CD4-positive, alpha-beta T cell treated with Interleukin-4 for 1 hour (primary cell): ENCODE data around the gene SPATA2.

Experiments used
- DNase-seq, 2 donors: peaks; one replicate each; pipeline ENCODE4 v3.0.0-alpha.2; 2020 to 2022

Gene SPATA2

GRCh38 chr20:49928411-49929141, 13.2 kb upstream of the SPATA2 start:
- peak; percentile 81 to 85 for DNase-seq

DNA sequence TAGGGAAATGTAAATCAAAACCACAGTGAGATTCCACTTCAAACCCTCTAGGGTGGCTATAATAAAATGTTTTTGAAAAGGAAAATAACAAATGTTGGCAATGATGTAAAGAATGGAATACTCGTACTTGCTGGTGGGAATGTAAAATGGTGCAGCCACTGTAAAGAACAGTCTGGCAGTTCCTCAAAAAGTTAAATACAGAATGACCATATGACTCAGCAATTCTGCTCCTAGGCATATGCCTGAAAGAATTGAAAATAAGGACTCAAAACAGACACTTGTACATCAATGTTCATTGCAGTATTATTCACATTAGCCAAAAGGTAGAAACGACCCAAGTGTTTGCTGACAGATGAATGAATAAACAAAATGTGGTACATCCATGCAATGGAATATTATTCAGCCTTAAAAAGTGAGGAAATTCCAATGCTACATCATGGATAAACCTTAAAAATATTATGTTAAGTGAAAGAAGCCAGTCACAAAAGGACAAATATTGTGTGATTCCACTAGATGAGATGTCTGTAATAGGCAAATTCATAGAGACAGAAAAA, 10.6 kb upstream of the SPATA2 start:
- DNase-seq, result no peak

GRCh38 chr20:49924247-49924646, 8.9 kb upstream of the SPATA2 start:
- DNase-seq, result no peak

DNA sequence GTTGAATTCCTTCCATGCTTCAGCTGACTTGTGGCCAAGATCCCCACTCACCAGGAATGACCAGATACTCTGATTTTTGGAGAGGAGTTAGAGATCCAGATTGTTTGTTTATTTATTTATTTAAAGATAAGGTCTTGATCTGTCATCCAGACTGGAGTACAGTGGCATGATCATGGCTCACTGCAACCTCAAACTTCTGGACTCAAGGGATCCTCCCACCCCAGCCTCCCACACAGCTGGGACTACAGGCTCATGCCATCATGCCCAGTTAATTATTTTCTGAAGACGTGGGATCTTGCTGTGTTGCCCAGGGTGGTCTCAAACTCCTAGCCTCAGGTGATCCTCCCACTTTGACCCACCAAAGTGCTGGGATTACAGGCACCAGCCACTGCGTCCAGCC, 4.1 kb upstream of the SPATA2 start:
- no peak for DNase-seq

DNA sequence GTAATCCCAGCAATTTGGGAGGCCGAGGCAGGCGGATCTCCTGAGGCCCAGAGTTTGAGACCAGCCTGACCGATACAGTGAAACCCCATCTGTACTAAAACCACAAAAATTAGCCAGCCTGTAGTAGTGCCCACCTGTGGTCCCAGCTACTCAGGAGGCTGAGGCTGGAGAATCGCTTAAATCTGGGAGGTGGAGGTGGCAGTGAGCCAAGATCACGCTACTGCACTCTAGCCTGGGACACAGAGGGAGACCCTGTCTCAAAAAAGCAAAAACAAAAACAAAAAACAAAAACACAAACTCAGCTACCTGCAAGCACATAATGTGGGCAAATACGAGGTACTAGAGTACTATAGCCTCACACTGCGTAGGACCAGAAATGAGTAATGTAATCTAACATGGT, 3.7 kb upstream of the SPATA2 start:
- DNase-seq, result no peak

DNA sequence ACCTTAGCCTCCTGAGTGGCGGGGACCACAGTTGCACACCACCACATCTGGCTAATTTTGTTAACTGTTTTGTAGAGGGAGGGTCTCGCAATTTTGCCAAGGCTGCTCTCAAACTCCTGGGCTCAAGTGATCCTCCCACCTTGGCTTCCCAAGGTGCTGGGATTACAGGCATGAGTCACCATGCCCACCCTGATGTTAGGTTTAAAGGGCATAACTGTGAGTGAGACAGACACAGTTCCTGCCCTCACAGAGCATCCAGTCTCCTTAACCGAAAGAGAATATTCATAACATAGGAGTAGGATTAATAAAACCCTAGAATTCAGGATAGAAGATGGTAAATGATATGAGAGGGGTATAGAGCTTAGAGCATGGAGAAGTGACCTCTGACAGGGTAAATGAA, 3.1 kb upstream of the SPATA2 start:
- DNase-seq, result no peak

DNA sequence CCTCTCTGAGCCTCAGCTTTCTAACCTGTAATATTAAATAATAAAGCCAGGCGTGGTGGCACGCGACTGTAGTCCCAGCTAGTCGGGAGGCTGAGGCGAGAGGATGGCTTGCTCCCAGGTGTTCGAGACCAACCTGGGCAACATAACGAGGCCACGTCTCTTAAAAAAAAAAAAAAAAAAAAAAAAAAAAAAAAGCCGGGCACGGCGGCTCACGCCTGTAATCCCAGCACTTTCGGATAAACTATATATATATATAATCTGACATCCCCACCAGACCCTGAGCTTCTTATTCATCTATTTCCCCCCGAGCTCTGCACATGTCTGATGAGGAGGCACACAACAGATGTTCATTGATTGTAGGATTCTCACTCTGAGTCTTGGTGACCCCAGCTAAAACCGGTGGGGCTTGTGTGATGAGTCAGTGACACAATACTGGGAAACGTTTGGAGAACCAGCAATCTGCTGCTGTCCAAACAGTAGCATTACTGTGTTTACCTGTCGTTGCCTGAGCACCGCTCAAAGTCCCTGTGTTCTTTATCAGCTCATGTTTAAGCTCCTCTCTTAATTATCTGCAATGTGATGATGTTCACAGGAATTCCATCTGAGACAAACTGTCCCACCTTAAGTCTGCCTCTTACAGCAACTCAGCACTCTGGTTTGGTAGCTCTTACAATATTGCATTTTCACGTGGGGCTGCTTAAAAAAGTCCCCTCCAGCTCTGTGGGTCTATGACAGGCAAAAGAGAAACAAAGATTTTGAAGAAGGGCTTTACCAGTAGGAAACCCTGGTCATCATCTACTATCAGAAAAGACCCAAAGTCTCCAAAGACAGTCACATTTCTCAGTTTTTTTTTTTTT, 1.0 kb upstream of the SPATA2 start:
- peak in 1 of 2 donors; percentile 22 for DNase-seq

DNA sequence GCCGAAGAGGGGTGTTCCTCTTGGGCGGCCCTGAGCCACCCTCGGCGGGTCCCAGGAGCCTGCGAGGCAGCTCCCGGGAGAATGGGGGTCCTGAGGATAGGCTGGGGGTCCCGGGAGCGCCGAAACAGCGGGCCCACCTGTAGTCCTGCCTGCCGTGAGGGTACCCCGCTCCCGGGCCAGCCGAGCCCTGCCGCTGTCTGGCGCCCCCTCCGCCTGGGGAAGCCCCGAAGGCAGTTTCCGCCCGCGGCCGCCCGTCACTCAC, 280 bp downstream of the SPATA2 start:
- DNase-seq, result no peak

GRCh38 chr20:49914310-49915117, 815 bp downstream of the SPATA2 start:
- peak in 1 of 2 donors; percentile 42 for DNase-seq

DNA sequence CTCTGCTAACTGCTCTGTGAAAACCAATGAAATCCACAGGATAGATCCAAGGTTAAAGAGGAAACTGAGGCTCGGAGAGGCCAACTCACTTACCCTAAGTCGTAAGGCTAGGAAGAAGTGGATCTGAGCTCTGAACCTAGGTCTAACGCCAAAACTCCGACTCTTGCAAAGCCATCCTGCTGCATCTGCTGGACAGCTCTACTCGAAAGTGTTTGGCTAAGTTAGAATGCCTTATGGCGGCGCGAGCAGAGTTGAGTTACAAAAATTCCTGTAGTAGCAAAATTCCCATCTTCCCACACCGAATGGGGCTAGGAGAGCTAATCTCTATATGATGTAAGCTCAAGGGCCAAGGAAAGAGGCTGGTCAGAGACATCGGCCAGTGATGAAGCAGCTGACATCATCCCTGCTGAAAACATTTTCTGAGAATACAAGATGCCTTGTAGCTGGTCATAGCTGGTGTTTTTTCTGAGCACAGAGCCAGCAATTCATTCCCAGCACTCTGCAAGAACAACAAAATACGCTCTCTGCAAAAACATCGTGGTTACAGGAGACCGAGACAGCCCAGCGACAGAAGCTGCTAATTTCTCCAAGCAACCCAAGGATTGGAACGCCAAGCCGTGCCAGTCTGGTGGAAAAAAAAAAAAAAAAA, 1.8 kb downstream of the SPATA2 start:
- DNase-seq, result no peak

- no peak for DNase-seq
These were observed 5.0 kb downstream of the SPATA2 start for GRCh38 chr20:49910340-49910706.

- DNase-seq, result no peak
These were observed 5.6 kb downstream of the SPATA2 start for GRCh38 chr20:49909499-49910339.

- no peak for DNase-seq
These were observed 7.1 kb downstream of the SPATA2 start for GRCh38 chr20:49908258-49908565.

GRCh38 chr20:49907405-49908257, 7.7 kb downstream of the SPATA2 start:
- no peak for DNase-seq

DNA sequence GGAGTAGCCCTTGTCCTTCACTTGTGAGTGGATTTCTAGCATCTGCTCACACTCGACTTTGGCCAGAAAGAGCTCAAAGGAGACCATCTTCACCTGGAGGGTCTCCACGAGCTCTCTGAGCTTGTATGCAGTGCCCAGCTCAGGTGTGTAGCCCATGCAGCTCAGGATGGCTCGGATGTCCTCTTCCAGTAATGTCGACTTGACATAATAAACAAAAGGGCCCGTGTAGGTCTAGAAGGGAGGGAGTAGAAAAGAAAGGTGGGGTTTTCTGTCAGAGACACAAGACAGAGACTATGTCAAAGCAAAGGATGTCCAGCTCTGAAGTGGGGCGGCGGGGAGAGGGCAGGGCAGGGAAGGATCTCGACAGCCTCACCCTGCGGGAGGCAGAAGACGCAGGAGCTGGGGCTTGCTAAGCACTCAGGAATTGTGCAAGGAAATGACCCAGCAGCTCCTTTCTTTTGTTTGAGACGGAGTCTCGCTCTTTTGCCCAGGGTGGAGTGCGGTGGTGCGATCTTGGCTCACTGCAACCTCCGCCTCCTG, 8.6 kb downstream of the SPATA2 start:
- DNase-seq, result no peak

DNA sequence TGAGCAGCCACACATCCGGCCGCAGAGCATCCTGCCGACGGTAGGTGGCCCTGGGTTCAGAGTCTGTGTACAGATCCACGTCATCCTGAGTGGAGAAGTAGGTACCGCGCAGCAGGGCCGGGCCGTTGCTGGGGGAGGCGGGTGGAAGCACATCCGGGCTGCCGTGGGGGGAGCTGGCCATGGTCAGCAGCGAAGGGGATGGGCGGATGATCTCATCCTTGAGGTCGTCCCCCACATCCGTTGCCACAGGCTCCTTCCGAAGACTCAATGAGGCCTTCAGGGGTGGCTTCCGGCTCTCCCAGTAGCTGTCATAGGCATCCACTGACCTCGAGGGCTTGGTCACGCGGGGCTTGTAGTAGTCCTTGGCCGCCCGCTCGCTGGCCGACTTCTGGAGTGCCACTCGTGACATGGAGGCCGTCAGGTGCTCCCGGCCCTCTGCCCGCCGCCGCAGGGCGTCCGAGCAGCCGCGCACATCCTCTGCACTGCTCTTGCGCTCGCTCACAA, 9.2 kb downstream of the SPATA2 start:
- no peak for DNase-seq

GRCh38 chr20:49905415-49906091, 9.8 kb downstream of the SPATA2 start:
- DNase-seq, result no peak

GRCh38 chr20:49904440-49905214, 10.7 kb downstream of the SPATA2 start:
- DNase-seq, result no peak

DNA sequence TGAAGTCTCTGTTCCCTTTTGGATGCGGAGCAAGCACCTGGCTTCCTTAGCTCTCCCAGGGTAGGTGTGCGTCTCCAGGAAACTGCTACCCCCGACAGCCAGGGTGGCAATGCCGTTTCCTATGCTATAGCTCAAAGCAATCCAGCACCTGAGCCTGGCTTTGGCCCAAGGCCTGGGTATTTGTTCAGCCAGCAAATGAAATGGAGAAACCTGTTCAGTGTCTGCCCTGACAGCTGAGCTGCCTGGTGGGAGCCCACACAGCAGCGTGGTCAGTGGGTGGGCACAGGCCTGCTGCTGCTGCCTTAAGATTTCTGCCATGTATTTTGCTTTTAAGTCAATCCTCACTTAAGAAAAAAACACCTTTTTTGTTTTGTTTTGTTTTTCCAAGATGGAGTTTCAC, 13.7 kb downstream of the SPATA2 start:
- DNase-seq, result no peak
